ENCODE results near the gene HOXD13.

HOXD13 gene

DNA sequence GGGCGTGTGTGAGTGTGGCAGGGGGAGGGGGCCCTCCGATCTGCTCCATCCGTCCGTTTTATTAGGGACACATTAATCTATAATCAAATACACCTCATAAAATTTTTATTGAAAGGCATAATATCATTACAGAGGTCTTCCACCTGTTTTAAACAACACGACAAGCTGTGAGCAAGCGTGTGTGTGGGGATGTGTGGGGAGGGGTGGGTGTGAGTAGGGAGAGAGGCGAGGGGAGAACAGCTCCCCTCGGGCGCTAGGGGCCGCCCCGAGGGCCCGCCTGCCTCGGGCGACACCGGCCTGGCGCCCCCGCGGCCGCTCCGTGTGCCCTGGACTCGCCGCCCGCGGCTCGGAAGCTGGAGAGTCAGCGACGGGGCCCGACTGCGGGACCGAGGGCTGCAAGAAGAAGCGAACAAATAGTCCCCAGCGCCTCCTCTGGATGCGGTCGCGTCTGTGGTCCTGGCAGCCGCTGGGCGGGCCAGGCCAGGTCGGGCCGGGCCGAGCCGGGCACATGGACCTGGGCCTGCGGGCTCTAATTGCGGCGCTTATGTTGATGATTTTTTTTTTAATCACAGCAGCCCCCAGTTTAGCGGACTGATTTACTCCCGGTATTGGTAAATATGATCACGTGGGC lies 29.6 kb downstream of the HOXD13 start:
- Histone ChIP-seq H3K4me3 (ENCODE audit: low read length) (no peak overlapping the region), H3K79me2 (ENCODE audit: control insufficient read depth, low read length) (no peaks in the 10 kb centered on the region), H3K4me1 (ENCODE audit: control insufficient read depth, low read length) (no peaks in the 10 kb centered on the region), H3K9me2 (replicated peaks; ENCODE audit: control insufficient read depth, low read length) (no peaks in the 10 kb centered on the region), H3K4me2 (ENCODE audit: low read length) (no peak overlapping the region), H3K27me3 (ENCODE audit: control insufficient read depth, low read length) (peaks cover 10% of the 10 kb centered on the region; the same call in 1 of the 2 replicates), H3K9me3 (ENCODE audit: control insufficient read depth, insufficient read depth, low read length) (no peaks in the 10 kb centered on the region), H3K36me3 (ENCODE audit: control insufficient read depth, low read length) (no peaks in the 10 kb centered on the region), H3F3A (ENCODE audit: control insufficient read depth, insufficient read depth) (no peaks in the 10 kb centered on the region), H4K20me1 (ENCODE audit: control insufficient read depth, insufficient read depth, low read depth, low read length) (no peaks in the 10 kb centered on the region), H3K27ac (ENCODE audit: low read depth, low read length) (no peak overlapping the region)
- TF ChIP-seq EZH2phosphoT487 (IDR thresholded peaks at IDR 0.05; ENCODE audit: borderline replicate concordance, low read length) = no peak
- TF ChIP-seq, protein P1, sequence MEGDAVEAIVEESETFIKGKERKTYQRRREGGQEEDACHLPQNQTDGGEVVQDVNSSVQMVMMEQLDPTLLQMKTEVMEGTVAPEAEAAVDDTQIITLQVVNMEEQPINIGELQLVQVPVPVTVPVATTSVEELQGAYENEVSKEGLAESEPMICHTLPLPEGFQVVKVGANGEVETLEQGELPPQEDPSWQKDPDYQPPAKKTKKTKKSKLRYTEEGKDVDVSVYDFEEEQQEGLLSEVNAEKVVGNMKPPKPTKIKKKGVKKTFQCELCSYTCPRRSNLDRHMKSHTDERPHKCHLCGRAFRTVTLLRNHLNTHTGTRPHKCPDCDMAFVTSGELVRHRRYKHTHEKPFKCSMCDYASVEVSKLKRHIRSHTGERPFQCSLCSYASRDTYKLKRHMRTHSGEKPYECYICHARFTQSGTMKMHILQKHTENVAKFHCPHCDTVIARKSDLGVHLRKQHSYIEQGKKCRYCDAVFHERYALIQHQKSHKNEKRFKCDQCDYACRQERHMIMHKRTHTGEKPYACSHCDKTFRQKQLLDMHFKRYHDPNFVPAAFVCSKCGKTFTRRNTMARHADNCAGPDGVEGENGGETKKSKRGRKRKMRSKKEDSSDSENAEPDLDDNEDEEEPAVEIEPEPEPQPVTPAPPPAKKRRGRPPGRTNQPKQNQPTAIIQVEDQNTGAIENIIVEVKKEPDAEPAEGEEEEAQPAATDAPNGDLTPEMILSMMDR (IDR thresholded peaks at IDR 0.05; ENCODE audit: low read depth, low read length, poor library complexity, severe bottlenecking) = no peak

GRCh38 chr2:176122683-176123410 lies 30.3 kb downstream of the HOXD13 start, which contains the start of gene HOXD9:
Gene HOXD9, plus strand, starts transcription at chr2:176122719. Its CDS starts 50 bp downstream, at chr2:176122769.
- peaks cover 10% of the 10 kb centered on the region; the same call in 1 of the 2 replicates for H3K27me3 ChIP-seq (ENCODE audit: control insufficient read depth, low read length)
- TF ChIP-seq, protein P1 (IDR thresholded peaks at IDR 0.05; ENCODE audit: low read depth, low read length, poor library complexity, severe bottlenecking) = no peak
- no peak for TF ChIP-seq EZH2phosphoT487 (IDR thresholded peaks at IDR 0.05; ENCODE audit: borderline replicate concordance, low read length)
- H3K27ac ChIP-seq (ENCODE audit: low read depth, low read length) = no peak within 1 kb of the TSS
- no peaks in the 10 kb centered on the region for H3K4me1 ChIP-seq (ENCODE audit: control insufficient read depth, low read length)
- no peaks in the 10 kb centered on the region for H3K36me3 ChIP-seq (ENCODE audit: control insufficient read depth, low read length)
- no peak within 1 kb of the TSS for H3K4me2 ChIP-seq (ENCODE audit: low read length)
- no peaks in the 10 kb centered on the region for H3K9me3 ChIP-seq (ENCODE audit: control insufficient read depth, insufficient read depth, low read length)
- H3K79me2 ChIP-seq (ENCODE audit: control insufficient read depth, low read length) = no peaks in the 10 kb centered on the region
- H3K4me3 ChIP-seq (ENCODE audit: low read length) = no peak within 1 kb of the TSS
- no peaks in the 10 kb centered on the region for H4K20me1 ChIP-seq (ENCODE audit: control insufficient read depth, insufficient read depth, low read depth, low read length)
- no peaks in the 10 kb centered on the region for H3K9me2 ChIP-seq (replicated peaks; ENCODE audit: control insufficient read depth, low read length)
- no peaks in the 10 kb centered on the region for H3F3A ChIP-seq (ENCODE audit: control insufficient read depth, insufficient read depth)

- no peaks in the 10 kb centered on the region for H3K4me1 ChIP-seq (ENCODE audit: control insufficient read depth, low read length)
- no peaks in the 10 kb centered on the region for H4K20me1 ChIP-seq (ENCODE audit: control insufficient read depth, insufficient read depth, low read depth, low read length)
- no peaks in the 10 kb centered on the region for H3K9me3 ChIP-seq (ENCODE audit: control insufficient read depth, insufficient read depth, low read length)
- H3K36me3 ChIP-seq (ENCODE audit: control insufficient read depth, low read length) = no peaks in the 10 kb centered on the region
- H3K27me3 ChIP-seq (ENCODE audit: control insufficient read depth, low read length) = peaks cover 14% of the 10 kb centered on the region; the same call in 1 of the 2 replicates
- H3F3A ChIP-seq (ENCODE audit: control insufficient read depth, insufficient read depth) = no peaks in the 10 kb centered on the region
- TF ChIP-seq, protein P1 (IDR thresholded peaks at IDR 0.05; ENCODE audit: low read depth, low read length, poor library complexity, severe bottlenecking) = no peak
- no peak for TF ChIP-seq EZH2phosphoT487 (IDR thresholded peaks at IDR 0.05; ENCODE audit: borderline replicate concordance, low read length)
- H3K9me2 ChIP-seq (replicated peaks; ENCODE audit: control insufficient read depth, low read length) = no peaks in the 10 kb centered on the region
- H3K4me3 ChIP-seq (ENCODE audit: low read length) = no peak overlapping the region
- no peak overlapping the region for H3K4me2 ChIP-seq (ENCODE audit: low read length)
- no peaks in the 10 kb centered on the region for H3K79me2 ChIP-seq (ENCODE audit: control insufficient read depth, low read length)
- no peak overlapping the region for H3K27ac ChIP-seq (ENCODE audit: low read depth, low read length)
Measured at GRCh38 chr2:176123411-176124109, 31.0 kb downstream of the HOXD13 start.
